PC-3 (cell line): Measurements from ENCODE around the gene SLC19A1. TPM values are rescaled to one million over a fixed set of nuclear protein-coding genes. Genes with fewer than 3 reads are reported as not detected.

Experiments used
- ATAC-seq: fragments of 200-7000 bp; cut with Tn5 transposase; 2 replicates; pipeline ENCODE4 v1.9.1; 2020; ENCODE audit warnings: mild to moderate bottlenecking, moderate library complexity
- BruUV-seq: library from RNA; stranded (reverse); fragments of 400-500 nt; replicated peaks from 2 replicates; lab custom pipeline; 2021; lab: Mats Ljungman, UMichigan
- CTCF ChIA-PET: fragments of 300-600 bp; sonication (Branson Sonifier 250); formaldehyde crosslinking; loops from one replicate; lab custom pipeline; 2022; ENCODE audit warnings: antibody characterized with exemption; lab: Charles Lee
- POLR2A ChIA-PET: fragments of 300-600 bp; sonication (Branson Sonifier 250); formaldehyde crosslinking; loops from one replicate; lab custom pipeline; 2022; ENCODE audit warnings: antibody characterized with exemption; ENCODE audit not compliant: unreplicated experiment; lab: Charles Lee
- DNase-seq: peaks from one replicate; pipeline ENCODE4 v3.0.0-alpha.2; 2015
- H2AFZ ChIP-seq: fragments of 300-600 bp; sonication (generic); 2 replicates; pipeline ENCODE4 v1.6.0; 2016; ENCODE audit warnings: antibody characterized with exemption, low read length
- H3F3A ChIP-seq: fragments of 300-600 bp; sonication (generic); one replicate; pipeline ENCODE4 v1.6.0; 2017; ENCODE audit warnings: antibody characterized with exemption, low read length, control low read depth, mild to moderate bottlenecking; ENCODE audit not compliant: unreplicated experiment
- H3K27ac ChIP-seq: fragments of 300-600 bp; sonication (generic); 2 replicates; pipeline ENCODE4 v1.5.1; 2016; ENCODE audit warnings: mild to moderate bottlenecking, low read length
- H3K27me3 ChIP-seq: fragments of 300-600 bp; sonication (generic); 2 replicates; pipeline ENCODE4 v1.6.1; 2016; ENCODE audit warnings: low read length, mixed read lengths
- H3K36me3 ChIP-seq: fragments of 300-600 bp; sonication (generic); 2 replicates; pipeline ENCODE4 v1.6.1; 2016; ENCODE audit warnings: low read depth, mixed run types, low read length, mixed read lengths
- H3K4me1 ChIP-seq: fragments of 300-600 bp; sonication (generic); 2 replicates; pipeline ENCODE4 v1.5.1; 2016; ENCODE audit warnings: low read length; ENCODE audit not compliant: insufficient read depth
- H3K4me2 ChIP-seq: fragments of 300-600 bp; sonication (generic); 2 replicates; pipeline ENCODE4 v1.6.0; 2016; ENCODE audit warnings: low read length
- H3K4me3 ChIP-seq: fragments of 300-600 bp; sonication (generic); 2 replicates; pipeline ENCODE4 v1.5.1; 2016; ENCODE audit warnings: mild to moderate bottlenecking, low read length, mixed read lengths
- H3K79me2 ChIP-seq: fragments of 300-600 bp; sonication (generic); 2 replicates; pipeline ENCODE4 v1.6.1; 2017; ENCODE audit warnings: low read length, mixed read lengths
- H3K9ac ChIP-seq: fragments of 300-600 bp; sonication (generic); 2 replicates; pipeline ENCODE4 v1.6.0; 2016; ENCODE audit warnings: mild to moderate bottlenecking, low read length
- H3K9me2 ChIP-seq: fragments of 300-600 bp; sonication (generic); replicated peaks from 2 replicates; pipeline ENCODE4 v1.6.1; 2016; ENCODE audit warnings: mixed run types, low read length, mixed read lengths
- H3K9me3 ChIP-seq: fragments of 300-600 bp; sonication (generic); 2 replicates; pipeline ENCODE4 v1.6.1; 2016; ENCODE audit warnings: low read length, mixed read lengths
- H4K20me1 ChIP-seq: fragments of 300-600 bp; sonication (generic); 2 replicates; pipeline ENCODE4 v1.6.1; 2016; ENCODE audit warnings: low read length, mixed read lengths
- CTCF ChIP-seq: fragments of 300-600 bp; sonication (generic); conservative IDR thresholded peaks from 2 replicates; pipeline ENCODE4 v1.5.1; 2017; ENCODE audit warnings: antibody characterized with exemption, low read depth, mild to moderate bottlenecking, low read length
- EZH2 ChIP-seq: fragments of 300-600 bp; sonication (generic); IDR thresholded peaks from one replicate; pipeline ENCODE4 v1.6.1; 2017; ENCODE audit warnings: antibody characterized with exemption, mild to moderate bottlenecking, low read length; ENCODE audit not compliant: unreplicated experiment
- EZH2phosphoT487 ChIP-seq: fragments of 300-600 bp; sonication (generic); IDR thresholded peaks from 2 replicates; pipeline ENCODE4 v1.6.1; 2018; ENCODE audit warnings: mild to moderate bottlenecking, antibody characterized with exemption, low read length, borderline replicate concordance
- intact Hi-C: fragments of 100-400 bp; cut with micrococcal nuclease; formaldehyde crosslinking; loops from 2 replicates; pipeline ENCODE4 v1.9.0; 2023
- total RNA-seq: library from RNA; depleted of rRNA; stranded (reverse); fragments of >200 nt; gene quantifications from 2 replicates; pipeline ENCODE4 v1.2.3, GENCODE V29; 2014

Gene SLC19A1
- total RNA-seq, 1 experiment from 2014 or later = 54.2 TPM

DNA sequence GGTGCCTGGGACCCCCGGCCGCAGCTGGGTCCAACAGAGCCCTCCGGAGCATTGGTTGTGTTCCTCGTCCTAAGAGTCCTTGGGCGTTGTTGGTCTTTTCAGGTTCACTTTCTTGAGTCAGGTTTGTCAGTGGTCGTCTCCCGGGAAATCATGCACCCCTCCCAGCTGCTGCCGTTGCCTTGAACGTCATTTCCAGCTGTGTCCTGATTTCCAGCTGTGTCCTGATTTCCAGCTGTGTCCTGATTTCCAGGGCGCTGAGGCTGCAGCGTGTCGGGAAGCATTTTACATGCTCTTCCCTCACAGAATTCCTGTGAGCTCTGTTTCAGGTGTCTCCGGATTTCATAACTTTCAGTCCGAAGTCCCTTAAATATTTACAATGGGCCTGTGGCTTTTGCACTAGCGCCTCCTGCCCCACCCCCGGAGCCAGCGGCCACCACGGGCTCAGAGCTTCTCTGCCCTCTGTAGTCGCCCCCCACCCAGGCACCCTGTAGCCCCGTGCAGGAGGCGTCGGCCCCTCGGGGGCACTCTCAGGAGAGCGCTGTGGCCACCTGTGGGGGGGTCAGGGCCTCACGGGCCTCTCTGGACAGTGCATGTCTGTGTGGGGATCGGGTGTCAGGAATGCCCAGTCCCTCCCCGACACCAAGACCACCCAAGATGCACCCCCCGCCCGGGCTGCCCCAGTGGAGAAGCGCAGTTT is 70.6 kb downstream of the SLC19A1 start:
- intact Hi-C loops = no loop called here
- ChIA-PET CTCF (no interaction called here), POLR2A (no interaction called here)
- peak overlapping the region; percentile 73 for H3K27ac ChIP-seq
- H3K27me3 ChIP-seq = no peaks in the 10 kb centered on the region
- H3K9me3 ChIP-seq = no peaks in the 10 kb centered on the region
- H3K36me3 ChIP-seq = peaks cover 4% of the 10 kb centered on the region
- peak overlapping the region; percentile 39 for H3K4me2 ChIP-seq
- BruUV-seq = no TSS peak
- no peak overlapping the region for H2AFZ ChIP-seq
- H3K9me2 ChIP-seq = no peaks in the 10 kb centered on the region
- peaks cover 23% of the 10 kb centered on the region for H3K4me1 ChIP-seq
- TF ChIP-seq EZH2 (no peak), EZH2phosphoT487 (no peak), CTCF (no peak)
- no peaks in the 10 kb centered on the region for H4K20me1 ChIP-seq
- DNase-seq (no peak), ATAC-seq (no peak)
- H3K9ac ChIP-seq = no peak overlapping the region
- no peaks in the 10 kb centered on the region for H3F3A ChIP-seq
- H3K4me3 ChIP-seq = no peak overlapping the region
- H3K79me2 ChIP-seq = no peaks in the 10 kb centered on the region

DNA sequence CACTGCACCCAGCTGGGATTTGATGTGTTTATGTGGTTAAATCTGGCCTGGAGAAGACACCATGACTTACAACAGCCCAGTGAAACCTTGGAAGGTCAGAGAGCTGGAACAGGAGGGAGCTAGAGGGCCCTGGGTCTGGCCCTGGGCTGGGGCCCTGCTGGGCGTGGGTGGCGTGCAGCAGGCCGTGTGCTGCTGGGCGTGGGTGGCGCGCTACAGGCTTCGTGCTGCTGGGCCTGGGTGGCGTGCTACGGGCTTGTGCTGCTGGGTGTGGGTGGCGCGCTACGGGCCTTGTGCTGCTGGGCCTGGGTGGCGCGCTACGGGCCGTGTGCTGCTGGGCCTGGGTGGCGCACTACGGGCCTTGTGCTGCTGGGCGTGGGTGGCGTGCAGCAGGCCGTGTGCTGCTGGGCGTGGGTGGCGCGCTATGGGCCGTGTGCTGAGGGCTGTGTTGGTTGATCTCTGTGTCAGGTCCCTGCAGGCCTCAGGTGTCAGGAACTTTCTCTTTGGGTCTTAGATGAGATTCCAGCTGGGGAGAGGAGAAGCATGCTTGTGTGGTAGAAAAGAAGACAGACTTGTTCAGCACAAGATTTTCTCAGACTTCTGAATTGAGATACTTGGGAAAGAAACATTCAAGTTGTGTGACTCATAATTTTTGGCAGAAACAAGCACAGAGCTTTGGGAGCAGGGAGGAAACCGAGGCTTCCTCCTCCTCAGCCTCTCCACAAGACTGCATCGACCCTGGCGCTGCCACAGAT is 71.3 kb downstream of the SLC19A1 start:
- H3K27me3 ChIP-seq = no peaks in the 10 kb centered on the region
- peak overlapping the region; percentile 39 for H3K4me2 ChIP-seq
- ATAC-seq = peak; percentile 60
- TF ChIP-seq CTCF (no peak), EZH2phosphoT487 (no peak), EZH2 (no peak)
- BruUV-seq = no TSS peak
- POLR2A ChIA-PET = no interaction called here
- intact Hi-C loops = no loop called here
- no peaks in the 10 kb centered on the region for H3K9me3 ChIP-seq
- no peaks in the 10 kb centered on the region for H4K20me1 ChIP-seq
- H3F3A ChIP-seq = no peaks in the 10 kb centered on the region
- H2AFZ ChIP-seq = no peak overlapping the region
- H3K36me3 ChIP-seq = peaks cover 4% of the 10 kb centered on the region
- peaks cover 25% of the 10 kb centered on the region for H3K4me1 ChIP-seq
- H3K79me2 ChIP-seq = no peaks in the 10 kb centered on the region
- H3K4me3 ChIP-seq = no peak overlapping the region
- peak; percentile 82 for DNase-seq
- no peaks in the 10 kb centered on the region for H3K9me2 ChIP-seq
- CTCF ChIA-PET = no interaction called here
- H3K9ac ChIP-seq = peak overlapping the region; percentile 5; the same call in 1 of the 2 replicates
- peak overlapping the region; percentile 73 for H3K27ac ChIP-seq

- H3K9me3 ChIP-seq = no peaks in the 10 kb centered on the region
- no peak for ATAC-seq
- H4K20me1 ChIP-seq = no peaks in the 10 kb centered on the region
- H3K4me2 ChIP-seq = no peak overlapping the region
- H3K27ac ChIP-seq = no peak overlapping the region
- H3K4me3 ChIP-seq = no peak overlapping the region
- ChIA-PET CTCF (no interaction called here), POLR2A (no interaction called here)
- TF ChIP-seq EZH2phosphoT487 (no peak), EZH2 (no peak), CTCF (no peak)
- H3K4me1 ChIP-seq = peaks cover 25% of the 10 kb centered on the region
- peaks cover 4% of the 10 kb centered on the region for H3K36me3 ChIP-seq
- H3K9me2 ChIP-seq = no peaks in the 10 kb centered on the region
- H3K9ac ChIP-seq = no peak overlapping the region
- no peaks in the 10 kb centered on the region for H3K79me2 ChIP-seq
- no peaks in the 10 kb centered on the region for H3K27me3 ChIP-seq
- no peak for DNase-seq
- BruUV-seq = TSS peak; percentile 9
- H2AFZ ChIP-seq = no peak overlapping the region
- intact Hi-C loops = no loop called here
- H3F3A ChIP-seq = no peaks in the 10 kb centered on the region
Observed at GRCh38 chr21:45470087-45470515, 72.1 kb downstream of the SLC19A1 start.
